AG04449 (cell line): ENCODE results near the gene ATP8B1.

Source experiments
- CTCF ChIA-PET: fragments of 350-600 bp; formaldehyde crosslinking; extraction: SDS; loops from one replicate; lab custom pipeline; 2021; ENCODE audit warnings: antibody characterized with exemption; lab: Yijun Ruan, JAX
- POLR2A ChIA-PET: fragments of 400-600, 350-600 bp; formaldehyde crosslinking; extraction: SDS; loops from one replicate; lab custom pipeline; 2020; ENCODE audit warnings: antibody characterized with exemption, inconsistent platforms; lab: Yijun Ruan, JAX
- DNase-seq: peaks from one replicate; pipeline ENCODE4 v3.0.0-alpha.2; 2010; ENCODE audit warnings: low read depth, low spot score
- H3K4me3 ChIP-seq: 2 replicates; pipeline ENCODE4 v1.5.1; 2011; ENCODE audit warnings: low read depth, mild to moderate bottlenecking, control low read depth, low read length
- TF ChIP-seq, protein P1 (sequence below): IDR thresholded peaks from one replicate; pipeline ENCODE4 v1.5.1; 2011; ENCODE audit warnings: mild to moderate bottlenecking, moderate library complexity, low read length, control low read depth, inconsistent platforms; ENCODE audit not compliant: insufficient read depth; ENCODE audit errors: missing control alignments

ATP8B1 gene

DNA sequence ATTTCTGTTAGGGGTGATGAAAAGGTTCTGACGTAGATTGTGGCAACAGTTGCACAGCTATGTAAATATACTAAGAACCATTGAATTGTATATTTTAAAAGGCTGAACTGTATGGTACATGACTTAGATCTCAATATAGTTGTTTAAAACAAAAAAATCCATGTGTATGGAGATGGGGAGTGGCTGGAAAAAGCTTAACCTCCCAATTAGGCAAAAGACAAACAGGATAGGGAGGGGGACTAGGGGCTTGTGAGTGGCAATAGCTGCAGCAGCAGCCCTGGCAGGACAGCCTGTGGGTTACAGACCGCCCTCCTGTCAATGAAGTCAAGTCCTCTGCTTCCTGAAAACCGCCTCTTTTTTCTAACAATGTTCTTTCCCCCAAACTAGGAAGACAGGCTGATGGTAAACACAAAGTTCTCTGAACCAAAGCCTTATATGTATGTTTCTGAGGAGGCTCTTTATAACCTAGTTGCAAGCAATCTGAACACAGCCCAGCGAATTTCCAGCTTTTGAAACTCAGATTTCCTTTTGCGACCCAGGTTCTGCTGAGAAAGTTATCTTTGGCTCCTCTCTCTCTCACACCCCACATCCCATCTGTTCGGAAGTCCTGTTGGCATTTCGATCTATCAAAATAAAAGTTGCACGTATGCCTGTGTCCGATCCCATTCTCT is 10.3 kb downstream of the ATP8B1 start:
- ChIA-PET POLR2A (no interaction called here), CTCF (interaction anchor here (1.6 to 2.1 kb wide), 2 partner anchors 11 to 329 kb away, joined by 5 read pairs; no protein-coding TSS in a partner anchor)
- no peak for DNase-seq
- no peak overlapping the region for H3K4me3 ChIP-seq
- TF ChIP-seq, protein P1, sequence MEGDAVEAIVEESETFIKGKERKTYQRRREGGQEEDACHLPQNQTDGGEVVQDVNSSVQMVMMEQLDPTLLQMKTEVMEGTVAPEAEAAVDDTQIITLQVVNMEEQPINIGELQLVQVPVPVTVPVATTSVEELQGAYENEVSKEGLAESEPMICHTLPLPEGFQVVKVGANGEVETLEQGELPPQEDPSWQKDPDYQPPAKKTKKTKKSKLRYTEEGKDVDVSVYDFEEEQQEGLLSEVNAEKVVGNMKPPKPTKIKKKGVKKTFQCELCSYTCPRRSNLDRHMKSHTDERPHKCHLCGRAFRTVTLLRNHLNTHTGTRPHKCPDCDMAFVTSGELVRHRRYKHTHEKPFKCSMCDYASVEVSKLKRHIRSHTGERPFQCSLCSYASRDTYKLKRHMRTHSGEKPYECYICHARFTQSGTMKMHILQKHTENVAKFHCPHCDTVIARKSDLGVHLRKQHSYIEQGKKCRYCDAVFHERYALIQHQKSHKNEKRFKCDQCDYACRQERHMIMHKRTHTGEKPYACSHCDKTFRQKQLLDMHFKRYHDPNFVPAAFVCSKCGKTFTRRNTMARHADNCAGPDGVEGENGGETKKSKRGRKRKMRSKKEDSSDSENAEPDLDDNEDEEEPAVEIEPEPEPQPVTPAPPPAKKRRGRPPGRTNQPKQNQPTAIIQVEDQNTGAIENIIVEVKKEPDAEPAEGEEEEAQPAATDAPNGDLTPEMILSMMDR = no peak

DNA sequence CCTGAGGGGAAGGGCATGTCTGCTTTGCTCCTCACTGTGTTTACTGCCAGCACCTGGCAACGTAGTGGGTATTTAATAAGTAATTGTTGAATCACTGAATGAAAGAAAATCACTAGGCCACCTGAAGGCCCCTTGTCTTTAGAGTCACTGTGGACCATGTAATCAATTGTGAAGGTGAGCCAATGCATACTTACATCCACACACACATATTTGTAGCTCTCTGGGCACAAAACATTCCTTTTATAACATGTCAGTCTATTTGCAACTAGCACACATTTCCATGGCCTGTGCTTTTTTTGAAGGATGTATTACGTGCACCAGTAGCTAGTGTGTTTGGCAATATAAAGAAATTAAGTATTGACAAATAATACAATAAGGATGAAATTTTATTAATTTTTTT is 11.2 kb downstream of the ATP8B1 start:
- TF ChIP-seq, protein P1 = no peak
- ChIA-PET POLR2A (no interaction called here), CTCF (interaction anchor here (1.6 to 2.1 kb wide), 2 partner anchors 10 to 330 kb away, joined by 5 read pairs; no protein-coding TSS in a partner anchor)
- DNase-seq = no peak
- no peak overlapping the region for H3K4me3 ChIP-seq

DNA sequence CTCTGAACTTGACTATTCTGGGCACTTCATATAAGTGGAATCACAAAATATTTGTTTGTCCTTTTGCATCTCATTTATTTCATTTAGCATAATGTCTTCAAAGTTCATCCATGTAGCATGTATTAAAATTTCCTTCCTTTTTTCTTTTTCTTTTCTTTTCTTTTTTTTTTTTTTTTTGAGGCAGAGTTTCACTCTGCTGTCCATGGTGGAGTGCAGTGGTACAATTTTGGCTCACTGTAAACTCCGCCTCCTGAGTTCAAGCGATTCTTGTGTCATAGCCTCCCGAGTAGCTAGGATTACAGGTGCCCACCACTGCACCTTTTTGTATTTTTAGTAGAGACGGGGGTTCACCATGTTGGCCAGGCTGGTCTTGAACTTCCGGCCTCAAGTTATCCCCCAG is 11.9 kb downstream of the ATP8B1 start:
- no peak for DNase-seq
- TF ChIP-seq, protein P1 = no peak
- POLR2A ChIA-PET = no interaction called here
- H3K4me3 ChIP-seq = no peak overlapping the region
- CTCF ChIA-PET = no interaction called here

DNA sequence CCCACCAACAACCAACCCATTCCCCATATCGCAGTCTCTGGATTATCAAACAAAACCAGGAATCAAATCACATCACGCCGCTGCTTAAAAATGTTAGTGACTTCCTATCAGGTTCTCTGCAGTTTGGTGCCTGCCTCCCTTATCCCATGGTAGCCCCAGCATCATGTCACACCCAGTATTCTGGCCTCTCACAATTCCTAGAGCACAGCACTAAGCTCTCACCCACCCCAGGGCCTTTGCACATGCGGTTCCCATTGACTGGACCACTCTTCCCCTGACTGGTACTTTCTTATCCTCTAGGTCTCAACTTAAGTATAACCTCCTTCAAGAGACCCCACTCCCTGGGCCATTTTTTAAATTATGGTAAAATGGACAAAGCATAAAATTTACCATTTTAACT is 12.8 kb downstream of the ATP8B1 start:
- ChIA-PET POLR2A (no interaction called here), CTCF (no interaction called here)
- no peak for DNase-seq
- H3K4me3 ChIP-seq = no peak overlapping the region
- TF ChIP-seq, protein P1 = no peak

DNA sequence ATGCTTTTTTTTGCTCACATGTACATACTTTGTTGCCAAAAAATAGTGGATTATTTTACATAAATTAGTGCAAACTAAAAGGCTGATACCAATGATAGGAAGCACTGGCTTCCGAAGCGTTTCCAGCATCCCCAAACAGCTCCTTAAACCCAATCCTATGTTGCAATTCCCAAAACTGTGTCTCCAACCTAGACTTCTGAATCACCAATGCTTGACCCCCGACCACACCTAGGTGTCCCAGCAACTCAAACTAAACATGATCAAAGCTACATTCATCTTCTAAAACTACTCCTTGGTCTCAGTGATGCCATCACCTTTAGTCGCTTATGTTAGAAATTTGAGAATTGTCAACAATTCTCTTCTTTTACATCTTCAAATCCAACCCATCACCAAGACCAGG is 13.4 kb downstream of the ATP8B1 start:
- ChIA-PET POLR2A (no interaction called here), CTCF (interaction anchor here (0.6 kb wide), 1 partner anchor 39 kb away, joined by 3 read pairs; no protein-coding TSS in a partner anchor)
- TF ChIP-seq, protein P1 = no peak
- no peak for DNase-seq
- H3K4me3 ChIP-seq = no peak overlapping the region

DNA sequence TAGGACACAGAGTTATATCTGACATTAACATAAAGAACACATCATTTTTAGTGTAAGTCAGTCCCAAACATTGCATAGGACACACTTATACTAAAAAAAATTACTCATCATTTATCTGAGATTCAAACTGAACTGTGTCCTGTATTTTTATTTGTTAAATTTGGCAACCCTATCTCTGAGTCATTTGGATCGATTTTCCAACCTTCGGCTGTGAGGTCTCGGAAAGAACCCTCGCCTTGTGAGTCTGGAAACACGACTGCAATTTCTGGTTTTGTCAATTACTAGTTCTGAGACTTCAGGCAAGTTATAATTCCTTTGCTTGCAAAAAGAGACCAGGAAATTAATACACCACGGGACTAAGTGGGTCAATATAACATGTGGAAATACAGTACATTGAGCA is 14.0 kb downstream of the ATP8B1 start:
- CTCF ChIA-PET = interaction anchor here (0.6 kb wide), 1 partner anchor 39 kb away, joined by 3 read pairs; no protein-coding TSS in a partner anchor
- no peak for DNase-seq
- POLR2A ChIA-PET = interaction anchor here (0.6 to 1.1 kb wide), 3 partner anchors 9 to 61 kb away, joined by 3 to 8 read pairs (median 3); no protein-coding TSS in a partner anchor
- H3K4me3 ChIP-seq = no peak overlapping the region
- TF ChIP-seq, protein P1 = no peak
